NOMO-1 treated with dmso at 0.1 percent for 144 hours (cell line): Measurements from ENCODE around the gene LGR4.
A peak's percentile ranks its signal among the peaks of the same experiment; 100 is the strongest.
"Not testable (repeated sequence)": the region's sequence is repeated elsewhere in the genome, so short reads cannot be mapped to it uniquely, and the experiment has no call there.

Source experiments
- DNase-seq: peaks from one replicate; lab custom pipeline; 2025; ENCODE audit not compliant: unreplicated experiment; lab: John Stamatoyannopoulos, UW

Gene LGR4

GRCh38 chr11:27472398-27473016 is at the start of gene LGR4:
Gene LGR4 (minus strand): TSS chr11:27472790. CDS start chr11:27472302, 488 bp downstream.
- peak; percentile 79 for DNase-seq

DNA sequence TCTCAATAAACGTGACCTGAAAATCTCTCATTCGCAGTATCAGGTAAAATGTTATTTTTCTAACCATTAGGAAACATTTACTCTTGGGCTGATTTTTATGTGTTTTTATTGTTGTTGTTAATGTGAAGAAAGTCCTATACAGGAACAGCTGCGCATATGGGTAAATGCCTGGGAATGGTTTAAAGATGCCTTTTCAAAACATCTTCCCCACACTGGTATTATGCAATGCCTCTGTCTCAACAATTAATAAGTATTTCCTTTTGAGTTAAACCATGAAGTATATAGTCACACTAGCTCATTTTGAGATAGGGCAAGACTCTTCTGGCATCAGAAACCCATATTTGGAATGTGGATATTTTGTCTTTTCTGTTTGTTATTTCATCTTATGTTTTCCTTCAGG is 47.6 kb upstream of the LGR4 start:
- DNase-seq, result no peak

DNA sequence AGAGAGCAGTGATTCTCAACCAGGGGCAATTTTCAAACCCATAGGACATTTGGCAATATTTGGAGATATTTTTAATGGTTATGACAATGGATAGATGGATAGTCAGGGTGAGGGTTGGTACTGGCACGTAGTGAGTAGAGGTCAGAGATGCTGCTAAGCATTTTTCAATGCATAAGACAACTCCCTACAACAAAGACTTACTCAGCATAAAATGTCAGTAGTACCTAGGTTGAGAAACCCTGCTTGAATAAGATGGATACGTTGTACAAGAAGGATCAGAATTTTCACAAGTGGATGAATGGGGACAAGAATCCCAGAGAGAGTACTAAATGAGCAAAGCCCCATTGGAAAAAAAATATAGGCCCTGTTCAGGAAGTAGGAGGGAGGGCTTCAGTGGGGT is 45.9 kb upstream of the LGR4 start:
- DNase-seq, result no peak

DNA sequence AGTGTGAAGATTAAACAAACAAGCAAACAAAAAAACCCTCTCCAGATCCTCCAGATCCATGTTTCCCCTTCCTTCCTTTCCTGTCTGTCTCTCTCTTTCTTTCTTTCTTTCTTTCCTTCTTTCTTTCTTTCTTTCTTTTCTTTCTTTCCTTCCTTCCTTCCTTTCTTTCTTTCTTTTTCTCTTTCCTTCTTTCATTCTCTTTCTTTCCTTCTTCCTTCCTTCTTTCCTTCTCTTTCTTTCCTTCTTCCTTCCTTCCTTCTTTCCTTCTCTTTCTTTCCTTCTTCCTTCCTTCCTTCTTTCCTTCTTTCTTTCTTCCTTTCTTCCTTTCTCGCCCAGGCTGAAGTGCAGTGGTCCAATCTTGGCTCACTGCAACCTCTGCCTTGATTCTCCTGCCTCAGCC is 44.9 kb upstream of the LGR4 start:
- not testable (repeated sequence) for DNase-seq

DNA sequence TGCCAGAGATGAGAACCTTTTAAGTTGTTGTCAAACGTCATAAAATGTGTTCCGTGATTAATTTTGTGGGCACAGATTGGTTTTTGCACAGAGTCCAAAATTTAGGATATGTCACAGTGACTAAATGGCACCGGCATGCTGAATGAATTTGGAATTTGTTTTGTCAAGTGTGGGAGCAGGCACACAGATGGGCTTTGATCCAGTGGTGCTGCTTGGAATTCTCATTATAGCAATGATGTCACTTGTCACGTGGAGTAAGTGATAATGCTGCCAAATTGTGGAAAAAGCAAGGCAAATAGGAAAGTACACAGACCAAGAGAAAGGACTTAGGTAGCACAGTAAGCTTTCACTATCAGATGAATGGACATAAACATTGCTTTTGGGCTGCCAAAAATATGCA is 42.0 kb upstream of the LGR4 start:
- DNase-seq, result no peak

DNA sequence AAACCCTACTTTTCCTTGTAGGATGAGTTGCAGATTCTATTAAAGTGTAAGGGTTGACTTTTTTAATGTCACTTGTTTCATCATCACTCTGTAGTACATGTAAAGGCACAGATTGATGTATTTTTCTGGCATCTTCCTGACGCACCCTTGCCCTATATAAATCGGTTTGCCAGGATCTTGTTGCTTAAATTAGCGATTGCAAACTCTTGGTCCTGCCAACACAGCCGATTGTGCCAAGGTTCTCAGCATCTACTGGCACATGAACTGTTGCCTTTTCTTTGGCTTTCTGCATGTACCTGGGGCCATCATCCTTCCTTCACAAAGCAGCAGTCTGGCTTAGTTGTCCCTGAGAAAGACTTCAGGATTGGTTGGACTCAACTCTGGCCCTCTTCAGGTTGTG is 41.5 kb upstream of the LGR4 start:
- DNase-seq, result no peak

DNA sequence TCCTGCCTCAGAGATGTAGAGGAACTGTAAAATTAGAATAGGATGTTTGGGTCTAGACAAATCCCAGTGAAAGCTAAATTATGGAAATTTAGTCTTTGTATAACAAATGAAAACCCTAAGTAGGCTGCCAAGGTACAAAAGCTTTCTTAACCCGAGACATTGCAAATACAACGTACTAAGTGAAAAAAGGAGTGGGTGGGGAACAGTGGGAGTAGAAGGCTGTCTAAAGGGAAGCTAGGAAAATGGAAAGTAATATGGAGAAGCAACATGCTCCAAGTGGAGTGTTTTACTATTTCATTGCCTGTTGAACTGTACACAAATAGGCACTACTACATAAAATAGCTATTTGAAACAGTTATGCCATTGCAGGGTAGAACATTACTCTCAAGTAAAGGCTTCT is 40.8 kb upstream of the LGR4 start:
- no peak for DNase-seq

- DNase-seq, result no peak
Observed at GRCh38 chr11:27512238-27512637, 39.6 kb upstream of the LGR4 start.

- no peak for DNase-seq
Observed at GRCh38 chr11:27509908-27510307, 37.3 kb upstream of the LGR4 start.

DNA sequence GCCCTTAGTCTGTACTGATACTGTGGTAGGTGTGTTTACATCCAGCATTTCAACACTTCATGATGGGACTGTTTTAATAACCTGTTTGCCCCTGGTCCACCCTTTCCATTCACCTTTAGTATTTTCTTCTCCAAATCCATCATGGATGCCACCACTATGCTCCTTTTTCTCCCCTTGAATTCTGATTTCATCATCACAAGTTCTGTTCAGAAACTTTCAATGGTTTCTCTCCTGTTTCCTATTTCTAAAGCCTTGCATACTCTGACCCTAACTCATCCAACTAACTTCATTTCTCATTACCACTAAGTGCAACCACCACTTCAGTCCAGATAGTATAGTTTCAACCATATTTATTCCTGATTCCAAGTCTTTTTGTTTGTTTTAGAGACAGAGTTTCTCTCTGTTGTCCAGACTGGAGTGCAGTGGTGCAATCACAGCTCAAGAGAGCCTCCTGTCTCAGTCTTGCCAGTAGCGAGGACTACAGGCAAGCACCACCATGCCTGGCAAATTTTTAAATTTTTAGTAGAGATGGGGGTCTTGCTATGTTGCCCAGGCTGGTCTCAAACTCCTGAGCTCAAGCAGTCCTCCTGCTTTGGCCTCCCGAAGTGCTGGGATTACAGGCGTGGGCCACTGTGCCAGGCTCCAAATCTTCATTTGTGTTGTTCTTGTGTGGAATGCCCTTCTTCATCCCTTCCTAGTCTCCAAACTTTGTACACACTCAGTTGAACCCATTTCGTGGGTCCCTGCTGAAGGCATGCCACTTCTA is 35.1 kb upstream of the LGR4 start:
- DNase-seq, result no peak

GRCh38 chr11:27506200-27507182 is 33.9 kb upstream of the LGR4 start, which contains the start of gene LIN7C:
Gene LIN7C (minus strand): TSS chr11:27506769. CDS start chr11:27506752, 17 bp downstream.
- peak; percentile 97 for DNase-seq

GRCh38 chr11:27505781-27506180 is 33.2 kb upstream of the LGR4 start:
- DNase-seq, result no peak

GRCh38 chr11:27504205-27504604 is 31.6 kb upstream of the LGR4 start:
- no peak for DNase-seq

DNA sequence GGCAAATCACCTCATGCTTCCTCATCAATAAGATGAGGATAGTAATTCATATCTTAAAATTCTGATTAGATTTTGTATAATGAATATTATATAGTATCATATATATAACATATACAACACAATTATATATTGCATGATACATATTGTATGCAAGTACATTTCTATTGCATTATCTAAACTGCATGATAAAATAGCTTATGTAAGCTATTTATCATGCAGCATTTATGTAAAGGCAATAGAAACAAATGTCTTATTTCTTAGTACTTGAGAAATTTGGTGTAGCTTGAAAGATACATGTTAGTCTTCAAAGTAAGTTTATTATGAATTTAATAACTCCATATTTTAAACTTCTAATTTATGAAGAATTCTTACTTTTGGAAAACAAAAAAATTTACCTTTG is 28.5 kb upstream of the LGR4 start:
- no peak for DNase-seq

DNA sequence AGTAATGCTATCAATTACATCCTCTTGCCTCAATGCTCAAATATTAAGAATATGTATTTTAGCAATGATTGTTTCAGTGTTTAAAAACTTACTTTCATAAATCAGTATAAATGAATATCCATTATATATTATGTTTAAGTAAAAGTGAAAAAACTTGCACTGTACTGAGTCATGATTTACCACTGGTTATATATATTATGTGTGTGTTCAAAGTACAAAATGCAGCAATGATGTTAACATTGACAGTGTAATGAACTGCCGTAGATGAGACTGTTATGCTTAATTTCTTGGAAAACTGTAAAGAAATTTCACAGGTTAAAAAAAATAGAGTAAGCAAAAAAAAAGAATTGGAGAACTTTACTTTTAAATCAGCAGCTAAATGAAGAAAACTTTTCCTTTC is 25.3 kb upstream of the LGR4 start:
- DNase-seq, result no peak

DNA sequence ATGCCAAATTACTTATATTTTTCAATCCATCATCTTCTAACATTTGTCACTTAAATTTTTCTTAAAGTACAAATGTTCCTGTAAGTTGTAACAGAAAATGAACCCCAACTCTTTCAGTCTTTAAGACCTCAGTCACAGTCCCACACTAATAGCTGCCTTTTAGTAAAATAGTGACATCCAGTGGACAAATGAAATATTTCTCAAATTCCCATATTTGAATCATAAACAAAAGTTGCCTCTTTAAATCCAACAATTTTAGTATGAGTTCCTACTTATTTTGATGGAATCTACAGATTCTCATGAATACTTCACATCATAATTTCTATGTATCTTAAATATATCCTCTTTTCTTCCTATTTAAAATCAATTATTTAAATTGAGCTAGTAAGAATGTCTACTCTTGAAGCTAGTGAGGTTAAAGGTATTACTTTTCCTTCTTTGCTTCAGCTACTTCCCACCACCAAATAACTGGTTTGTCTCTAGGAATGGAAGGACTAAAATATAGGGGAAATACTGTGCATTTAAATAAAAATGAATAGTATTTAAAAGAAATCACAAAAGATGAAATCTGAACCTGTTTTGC is 24.8 kb upstream of the LGR4 start:
- no peak for DNase-seq

- no peak for DNase-seq
Observed at GRCh38 chr11:27496461-27496860, 23.9 kb upstream of the LGR4 start.

GRCh38 chr11:27495710-27496300 is 23.2 kb upstream of the LGR4 start:
- DNase-seq, result no peak

DNA sequence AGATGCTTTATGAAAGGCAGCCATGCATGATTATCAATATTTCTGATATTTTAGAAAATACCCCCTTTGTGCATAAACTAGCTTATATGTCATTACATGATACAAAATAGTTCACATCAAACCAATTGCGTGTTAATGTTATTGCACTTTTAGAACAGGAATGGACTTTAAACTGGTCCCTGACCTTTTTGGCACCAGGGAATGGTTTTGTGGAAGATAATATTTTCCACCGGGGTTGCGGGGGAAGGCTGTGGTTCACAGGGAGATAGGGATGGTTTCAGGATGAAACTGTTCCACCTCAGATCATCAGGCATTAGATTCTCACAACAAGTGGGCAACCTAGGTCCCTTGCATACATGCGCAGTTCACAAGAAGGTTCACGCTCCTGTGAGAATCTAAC is 16.5 kb upstream of the LGR4 start:
- DNase-seq, result no peak

- no peak for DNase-seq
Observed at GRCh38 chr11:27487706-27488105, 15.1 kb upstream of the LGR4 start.
